Measurements from ENCODE around the gene STK24.

STK24 gene

DNA sequence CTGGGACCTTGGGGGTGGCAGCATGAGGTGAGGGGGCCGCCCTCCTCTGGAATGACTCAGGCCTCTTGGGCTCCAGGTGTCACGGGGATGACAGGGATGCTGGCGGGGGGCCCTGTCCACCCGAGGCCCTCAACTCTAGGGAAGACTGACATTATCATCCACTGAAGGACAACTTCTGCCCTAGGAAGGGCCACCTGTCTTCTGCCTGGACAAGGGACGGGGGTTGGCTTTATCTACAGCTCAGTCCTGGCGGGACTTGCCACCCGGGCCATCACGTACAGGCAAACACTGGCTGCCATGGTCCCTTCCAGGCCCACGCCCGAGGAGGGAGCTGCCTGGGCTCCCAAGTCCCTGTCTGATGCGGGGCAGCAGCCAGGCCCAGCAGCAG is 130.7 kb downstream of the STK24 start:
- H3K4me3 ChIP-seq (ENCODE audit: low read length): no peak overlapping the region
- no peaks in the 10 kb centered on the region for H3K27me3 ChIP-seq (ENCODE audit: control insufficient read depth, insufficient read depth, low read length)
- peaks cover 15% of the 10 kb centered on the region for H3K4me1 ChIP-seq (ENCODE audit: control insufficient read depth, low read depth, low read length)
- H3K27ac ChIP-seq (ENCODE audit: low read length): no peak overlapping the region
- H3K36me3 ChIP-seq (ENCODE audit: control insufficient read depth, low read depth, low read length): peaks cover 20% of the 10 kb centered on the region
- no peaks in the 10 kb centered on the region for H3K9me3 ChIP-seq (ENCODE audit: control insufficient read depth, low read depth, low read length)
- H3K9ac ChIP-seq (ENCODE audit: low read length): no peak overlapping the region

GRCh38 chr13:98445340-98446233 is 131.3 kb downstream of the STK24 start:
- H3K27ac ChIP-seq (ENCODE audit: low read length): no peak overlapping the region
- H3K9me3 ChIP-seq (ENCODE audit: control insufficient read depth, low read depth, low read length): no peaks in the 10 kb centered on the region
- no peaks in the 10 kb centered on the region for H3K27me3 ChIP-seq (ENCODE audit: control insufficient read depth, insufficient read depth, low read length)
- no peak overlapping the region for H3K4me3 ChIP-seq (ENCODE audit: low read length)
- H3K36me3 ChIP-seq (ENCODE audit: control insufficient read depth, low read depth, low read length): peaks cover 23% of the 10 kb centered on the region
- H3K9ac ChIP-seq (ENCODE audit: low read length): no peak overlapping the region
- peaks cover 8% of the 10 kb centered on the region for H3K4me1 ChIP-seq (ENCODE audit: control insufficient read depth, low read depth, low read length)

GRCh38 chr13:98444381-98444780 is 132.5 kb downstream of the STK24 start:
- Histone ChIP-seq H3K4me1 (ENCODE audit: control insufficient read depth, low read depth, low read length) (peaks cover 5% of the 10 kb centered on the region), H3K9me3 (ENCODE audit: control insufficient read depth, low read depth, low read length) (no peaks in the 10 kb centered on the region), H3K4me3 (ENCODE audit: low read length) (no peak overlapping the region), H3K27ac (ENCODE audit: low read length) (no peak overlapping the region), H3K27me3 (ENCODE audit: control insufficient read depth, insufficient read depth, low read length) (no peaks in the 10 kb centered on the region), H3K36me3 (ENCODE audit: control insufficient read depth, low read depth, low read length) (peaks cover 25% of the 10 kb centered on the region), H3K9ac (ENCODE audit: low read length) (no peak overlapping the region)

GRCh38 chr13:98443800-98444325 is 133.0 kb downstream of the STK24 start:
- H3K27ac ChIP-seq (ENCODE audit: low read length): no peak overlapping the region
- H3K27me3 ChIP-seq (ENCODE audit: control insufficient read depth, insufficient read depth, low read length): no peaks in the 10 kb centered on the region
- H3K36me3 ChIP-seq (ENCODE audit: control insufficient read depth, low read depth, low read length): peaks cover 25% of the 10 kb centered on the region
- no peak overlapping the region for H3K4me3 ChIP-seq (ENCODE audit: low read length)
- H3K4me1 ChIP-seq (ENCODE audit: control insufficient read depth, low read depth, low read length): peaks cover 5% of the 10 kb centered on the region
- no peak overlapping the region for H3K9ac ChIP-seq (ENCODE audit: low read length)
- no peaks in the 10 kb centered on the region for H3K9me3 ChIP-seq (ENCODE audit: control insufficient read depth, low read depth, low read length)

GRCh38 chr13:98443329-98443728 is 133.6 kb downstream of the STK24 start:
- no peak overlapping the region for H3K27ac ChIP-seq (ENCODE audit: low read length)
- H3K27me3 ChIP-seq (ENCODE audit: control insufficient read depth, insufficient read depth, low read length): no peaks in the 10 kb centered on the region
- peaks cover 5% of the 10 kb centered on the region for H3K4me1 ChIP-seq (ENCODE audit: control insufficient read depth, low read depth, low read length)
- no peak overlapping the region for H3K9ac ChIP-seq (ENCODE audit: low read length)
- no peak overlapping the region for H3K4me3 ChIP-seq (ENCODE audit: low read length)
- no peaks in the 10 kb centered on the region for H3K9me3 ChIP-seq (ENCODE audit: control insufficient read depth, low read depth, low read length)
- H3K36me3 ChIP-seq (ENCODE audit: control insufficient read depth, low read depth, low read length): peaks cover 24% of the 10 kb centered on the region

DNA sequence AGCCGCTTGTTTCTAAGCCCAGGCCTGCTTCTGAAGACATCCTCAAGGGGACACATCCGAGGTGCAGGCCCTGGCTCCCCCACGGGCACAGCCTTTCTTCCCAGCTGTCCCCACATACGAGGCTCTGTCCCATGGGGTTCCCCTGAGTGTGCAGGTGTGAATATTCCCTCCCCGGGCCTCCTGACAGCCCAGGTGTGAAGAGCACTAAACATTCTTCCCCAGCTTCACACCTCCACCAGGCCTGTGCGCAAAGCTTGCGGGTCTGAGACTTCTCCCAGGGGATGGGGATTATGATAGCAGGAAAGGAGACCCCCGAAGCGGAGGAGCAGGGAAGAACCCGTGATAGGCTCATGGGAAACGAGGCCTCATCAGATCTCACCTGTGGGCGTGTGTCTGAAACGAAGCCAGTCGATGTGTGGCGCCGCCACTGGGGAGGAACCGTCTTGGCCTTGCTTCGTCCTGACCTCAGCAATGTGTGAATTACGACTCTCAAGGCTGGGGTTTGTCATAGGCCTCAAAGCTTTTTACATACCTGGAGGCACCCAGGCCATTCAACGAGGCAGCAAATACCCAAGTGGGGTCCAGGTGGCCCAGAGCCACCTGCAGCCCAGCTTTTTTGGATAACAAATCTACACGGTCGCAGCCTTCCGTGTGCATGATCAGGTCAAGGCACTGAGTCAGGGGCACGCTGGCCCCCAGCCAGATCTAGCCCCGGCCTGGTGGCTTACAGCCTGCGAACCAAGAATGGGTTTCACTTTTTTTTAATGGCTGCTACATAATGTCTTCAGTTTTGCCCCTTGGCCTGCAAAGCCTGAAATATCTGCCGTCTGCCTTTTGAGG is 134.3 kb downstream of the STK24 start:
- H3K27me3 ChIP-seq (ENCODE audit: control insufficient read depth, insufficient read depth, low read length): no peaks in the 10 kb centered on the region
- no peaks in the 10 kb centered on the region for H3K9me3 ChIP-seq (ENCODE audit: control insufficient read depth, low read depth, low read length)
- H3K4me3 ChIP-seq (ENCODE audit: low read length): no peak overlapping the region
- peaks cover 19% of the 10 kb centered on the region for H3K36me3 ChIP-seq (ENCODE audit: control insufficient read depth, low read depth, low read length)
- peaks cover 5% of the 10 kb centered on the region for H3K4me1 ChIP-seq (ENCODE audit: control insufficient read depth, low read depth, low read length)
- no peak overlapping the region for H3K9ac ChIP-seq (ENCODE audit: low read length)
- no peak overlapping the region for H3K27ac ChIP-seq (ENCODE audit: low read length)

DNA sequence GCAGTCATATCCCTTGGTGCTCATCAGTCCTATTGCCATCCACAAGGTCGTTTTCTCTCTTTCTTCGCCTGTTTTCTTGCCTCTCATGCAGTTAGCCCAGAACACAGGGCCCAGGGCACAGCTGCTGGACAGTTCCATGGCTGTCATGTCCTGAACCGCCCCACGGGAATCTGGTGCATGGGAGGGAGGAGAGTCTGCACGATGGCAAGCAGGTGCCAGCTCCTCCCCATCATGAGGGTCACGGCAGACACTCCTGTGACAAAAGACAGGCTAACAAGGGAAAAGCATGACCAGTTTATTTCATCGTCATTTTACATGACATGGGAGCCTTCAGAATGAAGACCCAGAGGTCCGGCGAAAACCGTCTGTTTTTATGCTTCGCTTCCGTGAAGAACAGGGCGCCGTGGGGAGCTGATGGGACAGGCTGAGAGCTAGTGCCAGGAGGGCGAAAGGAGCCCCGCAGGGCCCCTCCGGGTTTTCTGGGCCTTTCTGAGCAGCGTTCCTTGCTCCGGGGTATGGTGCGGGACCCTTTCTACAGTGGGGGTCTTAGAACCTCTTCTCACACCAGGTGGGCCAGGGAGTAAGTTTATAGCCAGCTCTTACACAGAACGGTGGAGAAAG is 135.7 kb downstream of the STK24 start:
- H3K27me3 ChIP-seq (ENCODE audit: control insufficient read depth, insufficient read depth, low read length): no peaks in the 10 kb centered on the region
- H3K4me1 ChIP-seq (ENCODE audit: control insufficient read depth, low read depth, low read length): peaks cover 5% of the 10 kb centered on the region
- H3K9ac ChIP-seq (ENCODE audit: low read length): no peak overlapping the region
- H3K36me3 ChIP-seq (ENCODE audit: control insufficient read depth, low read depth, low read length): peaks cover 11% of the 10 kb centered on the region
- H3K27ac ChIP-seq (ENCODE audit: low read length): no peak overlapping the region
- H3K9me3 ChIP-seq (ENCODE audit: control insufficient read depth, low read depth, low read length): no peaks in the 10 kb centered on the region
- no peak overlapping the region for H3K4me3 ChIP-seq (ENCODE audit: low read length)

DNA sequence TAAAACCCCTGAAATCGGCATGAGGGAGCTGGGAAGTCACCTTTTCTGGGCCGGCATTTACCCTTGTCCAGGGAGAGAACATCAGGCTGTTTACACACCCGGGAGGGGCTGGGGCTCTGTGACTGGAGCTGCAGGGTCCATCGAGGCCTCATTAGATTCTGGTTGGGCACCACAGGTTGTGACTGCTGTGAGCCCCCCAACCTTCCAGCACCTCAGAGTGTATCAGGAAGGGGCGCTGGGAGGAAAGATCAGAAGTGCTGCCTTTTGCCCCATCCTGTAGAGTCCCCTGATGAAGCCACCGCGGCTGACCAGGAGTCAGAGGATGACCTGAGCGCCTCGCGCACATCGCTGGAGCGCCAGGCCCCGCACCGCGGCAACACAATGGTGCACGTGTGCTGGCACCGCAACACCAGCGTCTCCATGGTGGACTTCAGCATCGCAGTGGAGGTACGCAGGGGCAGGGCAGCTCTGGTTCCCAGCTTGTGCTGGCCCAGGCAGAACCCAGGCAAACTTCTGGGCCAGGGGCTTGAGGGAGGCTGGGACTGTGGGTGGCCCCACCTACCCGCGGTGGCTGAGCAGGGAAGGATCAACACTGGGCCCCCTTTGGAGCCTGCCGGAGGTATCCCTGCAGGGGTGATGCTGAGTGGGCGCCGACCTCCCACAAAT is 136.4 kb downstream of the STK24 start:
- no peak overlapping the region for H3K4me3 ChIP-seq (ENCODE audit: low read length)
- H3K27ac ChIP-seq (ENCODE audit: low read length): no peak overlapping the region
- H3K9ac ChIP-seq (ENCODE audit: low read length): no peak overlapping the region
- peaks cover 1% of the 10 kb centered on the region for H3K4me1 ChIP-seq (ENCODE audit: control insufficient read depth, low read depth, low read length)
- no peaks in the 10 kb centered on the region for H3K9me3 ChIP-seq (ENCODE audit: control insufficient read depth, low read depth, low read length)
- no peaks in the 10 kb centered on the region for H3K27me3 ChIP-seq (ENCODE audit: control insufficient read depth, insufficient read depth, low read length)
- H3K36me3 ChIP-seq (ENCODE audit: control insufficient read depth, low read depth, low read length): peaks cover 11% of the 10 kb centered on the region

DNA sequence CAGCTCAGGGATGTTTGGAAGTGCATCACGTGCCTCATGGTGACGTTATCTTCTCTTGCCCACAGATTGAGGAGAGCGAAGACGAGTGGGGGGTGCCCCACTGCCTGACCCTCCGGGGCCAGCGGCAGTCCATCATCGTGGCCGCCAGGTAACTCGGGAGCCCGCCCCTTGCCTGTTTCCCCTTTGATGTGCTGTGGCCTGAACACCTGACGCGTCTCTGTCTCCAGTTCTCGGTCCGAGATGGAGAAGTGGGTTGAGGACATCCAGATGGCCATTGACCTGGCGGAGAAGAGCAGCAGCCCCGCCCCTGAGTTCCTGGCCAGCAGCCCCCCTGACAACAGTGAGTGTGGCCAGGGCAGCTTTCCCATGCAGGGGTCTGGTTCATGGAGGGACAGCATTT is 137.0 kb downstream of the STK24 start:
- Histone ChIP-seq H3K36me3 (ENCODE audit: control insufficient read depth, low read depth, low read length) (peaks cover 11% of the 10 kb centered on the region), H3K27me3 (ENCODE audit: control insufficient read depth, insufficient read depth, low read length) (no peaks in the 10 kb centered on the region), H3K9me3 (ENCODE audit: control insufficient read depth, low read depth, low read length) (no peaks in the 10 kb centered on the region), H3K9ac (ENCODE audit: low read length) (no peak overlapping the region), H3K4me3 (ENCODE audit: low read length) (no peak overlapping the region), H3K27ac (ENCODE audit: low read length) (no peak overlapping the region), H3K4me1 (ENCODE audit: control insufficient read depth, low read depth, low read length) (no peaks in the 10 kb centered on the region)

DNA sequence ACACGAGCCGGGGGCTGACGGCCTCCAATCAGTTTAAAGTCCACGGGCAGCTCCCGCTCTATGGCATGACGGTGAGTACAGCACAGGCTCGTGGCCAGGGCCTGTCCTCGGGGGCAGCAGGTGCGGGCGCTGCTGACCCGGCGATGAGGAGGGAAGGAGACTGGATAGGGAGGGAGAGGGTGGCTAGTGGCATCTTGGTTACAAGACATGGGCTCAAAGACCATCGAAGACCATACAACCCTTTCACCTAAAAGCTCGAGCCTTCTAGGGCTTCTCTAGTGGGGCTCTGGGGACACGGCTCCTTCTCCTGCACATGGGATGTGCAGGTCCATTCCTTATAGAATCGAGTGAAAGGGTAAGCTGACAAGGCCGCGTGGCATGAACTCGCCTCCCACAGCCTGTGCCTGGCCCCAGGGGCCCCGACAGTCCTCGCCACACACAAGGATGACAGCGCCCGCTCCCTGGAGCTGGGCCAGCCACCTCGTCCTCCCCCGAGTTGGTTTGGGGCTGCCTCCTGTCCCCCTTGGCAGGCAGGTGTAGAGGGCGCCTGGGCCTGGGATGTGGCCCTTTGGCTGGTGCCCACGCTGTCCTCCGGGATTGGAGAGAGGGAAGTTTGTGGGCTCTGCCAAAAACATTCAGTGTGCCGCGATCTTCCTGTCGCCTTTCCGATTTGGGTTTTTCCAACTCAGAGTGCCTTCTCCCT is 137.6 kb downstream of the STK24 start:
- no peaks in the 10 kb centered on the region for H3K27me3 ChIP-seq (ENCODE audit: control insufficient read depth, insufficient read depth, low read length)
- peaks cover 11% of the 10 kb centered on the region for H3K36me3 ChIP-seq (ENCODE audit: control insufficient read depth, low read depth, low read length)

More for the DNA sequence above, 137.6 kb downstream of the STK24 start:
- Histone ChIP-seq H3K9me3 (ENCODE audit: control insufficient read depth, low read depth, low read length) (no peaks in the 10 kb centered on the region), H3K4me3 (ENCODE audit: low read length) (no peak overlapping the region), H3K4me1 (ENCODE audit: control insufficient read depth, low read depth, low read length) (no peaks in the 10 kb centered on the region), H3K9ac (ENCODE audit: low read length) (no peak overlapping the region), H3K27ac (ENCODE audit: low read length) (no peak overlapping the region)

Data from iPS-18a (cell line).